HG03025 (cell line): ENCODE measurements around the gene LCN2.
"Not testable (repeated sequence)": the region's sequence is repeated elsewhere in the genome, so short reads cannot be mapped to it uniquely, and the experiment has no call there.

Experiments used
- ATAC-seq: cut with Tn5 transposase; IDR thresholded peaks from one replicate; pipeline ENCODE4 v1.9.1; 2021; ENCODE audit warnings: mild to moderate bottlenecking, moderate library complexity; ENCODE audit not compliant: unreplicated experiment, low FRiP score

The LCN2 gene

DNA sequence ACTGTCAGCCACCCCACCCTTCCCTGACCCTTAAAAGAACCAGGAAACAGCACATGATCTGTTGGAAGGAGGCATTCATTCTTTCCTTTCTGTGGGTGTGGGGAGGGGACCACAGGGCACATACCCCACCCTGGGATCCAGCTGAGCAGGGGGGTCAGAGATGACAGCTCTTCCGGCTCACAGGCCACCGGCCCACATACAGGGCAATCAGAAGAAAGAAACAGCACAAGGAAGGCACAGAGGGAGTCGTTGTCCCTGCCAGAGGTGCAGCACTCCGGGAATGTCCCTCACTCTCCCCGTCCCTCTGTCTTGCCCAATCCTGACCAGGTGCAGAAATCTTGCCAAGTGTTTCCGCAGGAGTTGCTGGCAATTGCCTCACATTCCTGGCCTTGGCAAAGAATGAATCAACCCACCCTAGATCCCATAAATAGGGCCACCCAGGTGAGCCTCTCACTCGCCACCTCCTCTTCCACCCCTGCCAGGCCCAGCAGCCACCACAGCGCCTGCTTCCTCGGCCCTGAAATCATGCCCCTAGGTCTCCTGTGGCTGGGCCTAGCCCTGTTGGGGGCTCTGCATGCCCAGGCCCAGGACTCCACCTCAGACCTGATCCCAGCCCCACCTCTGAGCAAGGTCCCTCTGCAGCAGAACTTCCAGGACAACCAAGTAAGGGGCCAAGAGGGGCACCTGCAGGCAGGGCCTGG is at the start of gene LCN2:
Gene LCN2 (plus strand): TSS at position 453 of the 701 bp plus-strand sequence. CDS start 73 bp downstream, at position 526.
- ATAC-seq = no peak

- ATAC-seq = no peak
Measured at GRCh38 chr9:128099932-128100491, 49.2 kb upstream of the LCN2 start.

DNA sequence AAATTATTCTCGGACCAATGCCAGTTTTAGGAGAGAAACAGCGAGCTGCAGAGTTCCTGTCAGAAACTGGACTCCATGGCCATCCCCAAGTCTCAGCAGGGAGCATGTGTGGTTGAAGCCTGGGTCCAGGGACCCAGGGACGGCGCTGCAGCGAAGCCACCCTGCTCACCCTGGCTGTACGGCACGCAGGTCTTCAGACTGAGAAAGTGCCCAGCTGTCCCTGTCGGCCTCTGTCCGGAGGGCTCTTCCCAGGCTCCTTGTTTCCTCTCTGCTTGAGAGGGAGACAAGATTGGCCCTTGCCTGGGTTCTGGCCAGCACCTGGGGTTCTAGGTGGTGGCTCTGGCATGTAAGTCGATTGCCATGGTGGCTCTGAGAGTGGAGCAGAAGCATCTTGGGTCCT is 48.7 kb upstream of the LCN2 start:
- no peak for ATAC-seq

- ATAC-seq = no peak
Measured at GRCh38 chr9:128101231-128101661, 48.0 kb upstream of the LCN2 start.

DNA sequence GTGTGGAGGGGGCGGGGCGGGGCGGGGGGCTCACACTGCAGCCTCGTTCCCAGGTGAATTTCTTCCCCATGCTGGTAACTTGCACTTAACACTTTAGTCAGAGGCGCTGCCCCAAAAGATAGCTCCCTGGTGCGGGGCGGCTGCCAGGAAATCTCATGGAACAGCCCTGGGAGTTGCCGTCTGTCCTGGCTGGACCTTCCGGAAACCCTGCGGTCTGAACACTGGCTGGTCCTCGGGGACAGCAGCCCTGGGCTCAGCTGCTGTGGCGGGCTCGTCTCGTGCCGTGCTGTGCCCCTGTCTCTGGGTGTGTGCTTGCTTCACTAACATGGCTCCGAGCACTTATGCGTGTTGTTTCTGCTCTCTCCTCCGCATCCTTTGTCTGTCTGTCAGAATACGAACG is 47.6 kb upstream of the LCN2 start:
- no peak for ATAC-seq

DNA sequence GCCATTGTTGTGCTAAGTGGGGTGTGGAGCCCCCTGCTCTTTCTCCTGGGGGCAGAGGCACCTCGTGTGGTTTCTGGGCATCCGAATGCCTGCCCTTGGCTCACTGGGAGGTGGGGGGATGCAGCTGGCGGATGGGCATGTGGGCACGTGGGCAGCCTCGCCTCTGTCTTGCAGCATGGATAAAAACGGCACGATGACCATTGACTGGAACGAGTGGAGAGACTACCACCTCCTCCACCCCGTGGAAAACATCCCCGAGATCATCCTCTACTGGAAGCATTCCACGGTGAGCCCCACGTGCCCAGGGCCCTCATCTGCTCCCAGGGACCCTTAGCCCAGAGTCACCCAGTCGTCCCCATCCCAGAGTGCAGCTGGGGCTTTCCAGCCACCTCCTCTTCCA is 47.1 kb upstream of the LCN2 start:
- no peak for ATAC-seq

DNA sequence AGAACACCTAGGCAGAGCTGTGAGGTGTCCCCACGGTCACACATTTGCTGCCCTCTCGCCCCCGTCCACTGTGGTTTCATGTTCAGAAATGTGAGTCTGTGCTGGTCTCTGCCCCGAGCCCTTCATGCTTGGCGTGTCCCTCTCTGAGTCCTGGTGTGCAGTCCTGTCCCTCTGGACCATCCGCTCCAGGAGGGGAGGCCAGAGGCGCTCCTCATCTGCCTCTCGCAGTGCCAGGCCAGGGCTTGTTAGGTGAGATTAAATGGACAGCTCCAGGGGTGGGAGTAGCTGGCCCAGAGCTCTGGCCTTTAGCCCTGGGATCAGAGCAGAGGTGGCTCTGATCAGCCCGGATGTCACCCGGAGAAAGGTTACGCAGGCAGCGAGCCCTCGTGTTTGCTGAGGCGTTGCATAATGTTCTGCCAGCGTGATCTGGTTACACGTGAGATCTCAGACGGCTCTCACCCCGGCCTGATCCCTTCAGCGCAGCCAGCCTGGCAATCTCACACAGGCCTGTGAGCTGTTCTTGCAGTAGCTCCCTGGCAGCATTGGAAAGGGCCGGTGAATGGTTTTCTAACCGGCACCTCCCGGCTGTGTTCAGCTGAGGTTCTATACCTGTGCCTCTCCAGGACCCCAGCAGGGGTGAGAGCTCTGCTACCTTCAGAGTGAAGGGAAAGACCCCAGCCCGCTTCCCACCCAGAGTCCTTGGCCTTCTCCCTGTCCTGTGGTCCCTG is 46.2 kb upstream of the LCN2 start:
- no peak for ATAC-seq

DNA sequence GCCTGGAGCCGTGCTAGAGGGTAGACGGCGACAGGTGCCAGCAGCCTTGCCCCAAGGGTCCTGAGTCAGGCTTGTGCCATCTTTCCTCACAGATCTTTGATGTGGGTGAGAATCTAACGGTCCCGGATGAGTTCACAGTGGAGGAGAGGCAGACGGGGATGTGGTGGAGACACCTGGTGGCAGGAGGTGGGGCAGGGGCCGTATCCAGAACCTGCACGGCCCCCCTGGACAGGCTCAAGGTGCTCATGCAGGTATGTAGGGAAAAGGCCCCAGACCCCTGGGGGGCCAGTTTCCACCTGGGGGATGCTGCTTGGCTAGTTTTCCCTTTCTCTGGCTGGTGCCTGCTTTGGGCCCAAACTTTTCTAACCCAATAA is 45.7 kb upstream of the LCN2 start:
- ATAC-seq = no peak

GRCh38 chr9:128104171-128104618 is 45.1 kb upstream of the LCN2 start:
- no peak for ATAC-seq

- no peak for ATAC-seq
Measured at GRCh38 chr9:128105538-128106175, 43.6 kb upstream of the LCN2 start.

DNA sequence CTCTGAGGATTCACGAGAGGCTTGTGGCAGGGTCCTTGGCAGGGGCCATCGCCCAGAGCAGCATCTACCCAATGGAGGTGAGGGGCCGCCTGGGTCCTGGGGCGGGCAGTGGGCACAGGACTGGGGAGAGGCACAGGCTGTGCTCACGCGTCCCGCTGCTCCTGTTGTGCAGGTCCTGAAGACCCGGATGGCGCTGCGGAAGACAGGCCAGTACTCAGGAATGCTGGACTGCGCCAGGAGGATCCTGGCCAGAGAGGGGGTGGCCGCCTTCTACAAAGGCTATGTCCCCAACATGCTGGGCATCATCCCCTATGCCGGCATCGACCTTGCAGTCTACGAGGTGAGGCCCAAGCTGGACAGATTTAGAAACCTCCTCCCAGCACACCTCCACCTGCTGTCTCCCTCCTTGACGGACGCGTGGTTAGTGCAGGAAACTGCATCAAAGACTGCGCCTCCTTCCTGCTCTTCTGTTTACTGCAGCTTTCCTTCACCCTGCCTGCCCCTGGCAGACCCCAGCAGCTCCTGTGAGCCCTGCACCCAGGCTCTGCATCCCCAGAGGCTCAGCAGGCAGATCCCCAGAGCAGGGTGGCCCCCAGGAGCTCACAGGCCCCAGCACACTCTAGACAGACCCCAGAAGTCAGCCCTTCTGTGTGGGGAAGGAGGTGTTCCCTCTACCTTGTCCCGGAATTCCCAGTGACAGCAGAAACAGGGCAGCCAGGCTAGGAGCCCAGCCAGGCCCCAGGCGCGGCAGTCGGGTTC is 42.9 kb upstream of the LCN2 start:
- no peak for ATAC-seq

- ATAC-seq = no peak
Measured at GRCh38 chr9:128106940-128107467, 42.2 kb upstream of the LCN2 start.

GRCh38 chr9:128107468-128108268 is 41.6 kb upstream of the LCN2 start:
- no peak for ATAC-seq

- ATAC-seq = no peak
Measured at GRCh38 chr9:128108269-128109049, 40.8 kb upstream of the LCN2 start.

GRCh38 chr9:128109050-128109709 is 40.1 kb upstream of the LCN2 start:
- ATAC-seq = no peak

DNA sequence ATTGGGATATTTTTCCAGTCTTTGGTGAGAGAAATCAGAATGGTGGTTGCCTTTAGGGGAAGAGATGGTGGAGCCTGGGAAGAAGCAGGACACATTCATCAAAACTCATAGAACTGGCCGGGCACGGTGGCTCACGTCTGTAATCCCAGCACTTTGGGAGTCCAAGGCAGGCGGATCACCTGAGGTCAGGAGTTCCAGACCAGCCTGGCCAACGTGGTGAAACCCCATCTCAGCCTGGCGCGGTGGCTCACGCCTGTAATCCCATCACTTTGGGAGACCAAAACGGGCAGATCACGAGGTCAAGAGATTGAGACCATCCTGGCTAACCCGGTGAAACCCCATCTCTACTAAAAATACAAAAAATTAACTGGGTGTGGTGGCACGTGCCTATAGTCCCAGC is 37.5 kb upstream of the LCN2 start:
- ATAC-seq = not testable (repeated sequence)

DNA sequence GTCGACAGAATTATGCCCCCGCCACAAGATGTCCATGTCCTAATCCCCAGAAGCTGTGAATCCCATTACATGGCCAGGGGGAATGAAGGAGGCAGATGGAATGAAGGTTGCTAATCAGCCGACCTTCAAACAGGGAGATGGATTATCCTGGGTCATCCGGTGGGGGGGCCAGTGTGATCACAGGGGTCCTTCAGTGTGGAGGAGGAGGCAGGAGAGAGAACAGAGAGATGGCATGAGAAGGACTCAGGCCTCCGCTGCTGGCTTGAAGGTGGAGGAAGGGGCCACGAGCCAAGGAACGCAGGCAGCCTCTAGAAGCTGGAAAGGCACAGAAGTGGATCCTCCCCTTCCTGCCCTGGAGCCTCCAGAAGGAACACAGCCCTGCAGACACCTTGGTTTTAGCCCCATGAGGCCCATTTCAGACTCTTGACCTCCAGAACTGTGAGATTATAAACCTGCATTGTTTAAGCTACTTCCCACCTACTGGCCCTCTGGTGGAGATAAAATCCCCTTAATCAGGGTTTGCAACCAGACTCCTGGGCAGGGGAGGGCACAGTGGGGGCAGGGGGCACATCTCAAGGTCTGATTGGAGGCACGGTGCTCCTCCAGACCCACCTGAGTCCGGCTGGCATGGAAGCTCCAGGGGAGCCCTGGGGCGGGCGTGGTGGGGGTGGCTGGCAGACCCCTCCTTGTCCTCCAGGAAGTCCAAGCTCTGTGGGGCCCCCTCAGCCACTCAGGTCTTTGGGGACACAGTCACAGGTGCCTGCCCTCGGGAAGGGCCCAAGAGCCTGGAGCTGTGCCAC is 35.5 kb upstream of the LCN2 start:
- no peak for ATAC-seq
